DMS79 (cell line): ENCODE measurements around the gene MAML3.

Experiments used
- DNase-seq: peaks from one replicate; lab custom pipeline; 2025; lab: John Stamatoyannopoulos, UW

The MAML3 gene

DNA sequence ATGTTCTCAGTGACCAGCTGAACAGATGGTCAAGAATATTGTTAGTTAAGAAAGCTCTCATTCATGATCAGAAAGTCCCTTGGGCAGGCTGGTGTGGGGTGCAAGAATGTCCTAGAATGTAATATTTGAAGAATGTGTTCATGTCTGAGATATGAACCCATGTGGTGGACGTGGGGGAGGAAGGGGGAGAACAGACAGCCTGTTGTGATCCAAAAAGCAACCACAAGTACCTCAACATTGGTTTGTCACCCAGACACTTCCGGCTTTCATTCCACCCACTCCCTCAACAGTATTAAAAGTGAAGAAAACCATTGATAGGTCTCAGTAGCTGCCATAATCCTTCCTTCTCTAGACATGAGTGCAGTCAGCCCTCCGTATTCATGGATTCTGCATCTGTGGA lies 82.2 kb downstream of the MAML3 start:
- no peak for DNase-seq

DNA sequence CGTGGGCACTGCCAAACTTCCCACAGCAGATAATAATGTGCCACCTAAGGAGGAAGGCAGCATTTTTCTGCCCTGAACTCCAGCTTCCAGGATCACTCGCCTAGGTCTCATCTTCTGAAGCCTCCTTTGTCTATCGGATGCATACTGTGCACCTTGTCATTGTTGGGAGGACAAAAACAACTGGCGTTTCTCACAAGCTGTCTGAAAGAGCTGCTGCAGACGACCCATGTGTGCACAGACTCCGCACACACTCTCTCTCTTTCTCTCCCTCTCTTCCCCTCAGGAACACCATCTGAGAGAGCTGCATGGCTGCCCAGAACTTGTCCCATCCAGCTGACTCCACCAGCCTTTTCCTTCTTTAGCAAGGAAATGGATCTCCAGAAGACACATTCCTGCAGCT lies 83.0 kb downstream of the MAML3 start:
- no peak for DNase-seq

DNA sequence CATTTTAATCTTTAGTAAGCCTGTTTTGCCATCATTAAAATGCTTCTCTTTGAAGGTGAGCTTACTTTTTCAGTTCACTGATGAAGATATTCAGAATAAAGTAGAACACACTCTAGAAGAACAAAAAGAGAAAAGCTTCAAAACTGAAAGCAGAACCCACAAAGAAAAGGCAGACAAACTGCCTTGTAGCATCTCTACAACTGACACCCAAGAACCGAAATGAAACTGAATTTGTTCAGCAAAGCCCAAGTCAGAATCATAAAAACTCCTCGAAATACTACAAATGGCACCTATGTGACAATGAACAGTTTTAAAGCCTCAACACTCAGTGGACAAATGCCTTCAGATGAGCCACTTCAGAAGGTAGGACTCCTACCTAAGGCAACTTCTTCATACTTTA lies 83.6 kb downstream of the MAML3 start:
- no peak for DNase-seq

DNA sequence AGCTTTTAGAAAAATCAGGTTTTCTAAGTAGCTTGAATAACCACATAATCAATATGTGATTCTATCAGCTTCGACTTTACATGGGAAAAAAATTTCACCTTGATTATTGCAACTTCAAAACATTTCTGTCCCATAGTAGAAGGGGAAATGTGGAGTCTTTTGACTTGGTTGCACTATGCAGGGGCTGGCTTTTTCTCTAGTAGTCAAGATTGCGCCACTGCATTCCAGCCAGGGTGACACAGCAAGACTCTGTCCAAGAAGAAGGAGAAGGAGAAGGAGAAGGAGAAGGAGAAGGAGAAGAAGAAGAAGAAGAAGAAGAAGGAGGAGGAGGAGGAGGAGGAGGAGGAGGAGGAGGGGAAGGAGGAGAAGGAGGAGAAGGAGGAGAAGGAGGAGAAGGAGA lies 84.9 kb downstream of the MAML3 start:
- no peak for DNase-seq

DNA sequence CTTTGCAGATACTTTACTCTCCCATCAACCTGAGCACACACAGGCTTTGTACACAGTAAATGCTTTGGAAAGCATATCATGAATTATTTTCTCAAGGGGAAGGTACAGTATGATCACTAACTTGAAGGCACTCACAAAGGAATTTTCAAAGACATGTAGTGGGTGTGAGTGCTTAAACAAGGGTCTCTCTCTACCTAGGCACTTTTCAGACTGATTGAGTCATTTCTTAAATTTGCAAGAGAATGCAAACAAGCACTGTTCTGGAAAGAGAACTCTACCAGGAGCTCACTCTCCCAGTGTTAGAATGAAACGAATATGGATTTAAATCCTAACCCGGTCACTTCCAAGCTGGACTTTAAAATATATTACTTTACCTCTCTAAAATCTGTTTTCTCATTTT lies 85.7 kb downstream of the MAML3 start:
- no peak for DNase-seq

DNA sequence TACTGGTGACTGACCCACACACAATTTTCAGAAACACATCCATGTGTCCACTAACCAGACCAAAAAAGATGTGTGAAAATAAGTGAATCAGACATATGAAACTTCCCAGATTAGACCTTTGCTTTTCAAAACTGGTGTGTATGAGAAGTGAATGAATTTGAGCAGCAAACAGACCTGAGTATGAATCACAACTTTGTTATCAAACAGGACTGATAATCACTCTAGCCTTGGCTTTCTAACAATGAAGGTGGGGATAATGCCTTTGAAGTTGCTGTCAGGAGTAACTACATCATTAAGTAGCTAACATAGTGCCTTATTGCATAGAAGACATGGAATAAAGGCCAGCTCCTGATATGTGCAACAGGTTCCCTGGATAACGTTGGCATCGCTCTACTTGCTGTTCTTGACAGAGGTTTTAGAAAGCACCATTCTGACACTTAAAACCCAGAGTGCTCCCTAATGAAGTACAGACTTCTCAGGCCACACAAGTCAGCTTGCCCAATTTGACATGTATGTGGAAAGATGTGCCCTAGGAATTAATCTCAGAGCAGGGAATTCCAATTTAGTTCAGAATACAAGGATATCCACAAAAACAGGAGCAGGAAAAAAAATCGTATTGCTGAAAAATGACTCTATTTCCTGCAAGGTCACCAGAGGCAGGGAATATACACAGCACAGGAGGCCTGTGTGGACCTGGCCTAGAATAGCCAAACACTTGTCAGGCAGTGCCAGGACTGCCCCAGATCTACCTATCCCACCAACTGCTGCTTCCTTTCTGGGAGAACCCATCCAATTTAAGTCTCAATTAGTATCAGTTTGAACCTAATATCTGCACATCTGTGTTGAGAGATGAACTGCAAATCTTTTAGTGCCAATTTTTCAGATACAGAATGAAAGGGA lies 87.7 kb downstream of the MAML3 start:
- DNase-seq = no peak

DNA sequence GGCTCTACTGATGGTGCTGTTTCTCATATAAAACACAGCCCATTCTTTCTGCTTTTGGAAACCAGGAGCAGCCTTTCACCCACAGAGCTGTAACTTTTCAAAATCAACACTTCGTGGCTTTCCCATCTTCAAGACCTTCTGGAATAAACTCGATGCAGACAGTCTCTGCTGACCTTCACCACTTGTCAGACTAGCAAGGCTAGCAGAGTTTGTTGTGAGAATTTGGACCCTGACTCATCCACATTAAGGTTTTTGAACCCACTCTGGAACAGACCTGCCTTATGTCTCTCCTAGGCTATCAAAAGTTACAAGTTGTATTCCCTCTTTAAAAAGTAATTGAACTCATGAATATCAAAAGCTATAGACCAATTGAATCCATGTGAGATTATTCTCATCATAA lies 88.6 kb downstream of the MAML3 start:
- DNase-seq = no peak

DNA sequence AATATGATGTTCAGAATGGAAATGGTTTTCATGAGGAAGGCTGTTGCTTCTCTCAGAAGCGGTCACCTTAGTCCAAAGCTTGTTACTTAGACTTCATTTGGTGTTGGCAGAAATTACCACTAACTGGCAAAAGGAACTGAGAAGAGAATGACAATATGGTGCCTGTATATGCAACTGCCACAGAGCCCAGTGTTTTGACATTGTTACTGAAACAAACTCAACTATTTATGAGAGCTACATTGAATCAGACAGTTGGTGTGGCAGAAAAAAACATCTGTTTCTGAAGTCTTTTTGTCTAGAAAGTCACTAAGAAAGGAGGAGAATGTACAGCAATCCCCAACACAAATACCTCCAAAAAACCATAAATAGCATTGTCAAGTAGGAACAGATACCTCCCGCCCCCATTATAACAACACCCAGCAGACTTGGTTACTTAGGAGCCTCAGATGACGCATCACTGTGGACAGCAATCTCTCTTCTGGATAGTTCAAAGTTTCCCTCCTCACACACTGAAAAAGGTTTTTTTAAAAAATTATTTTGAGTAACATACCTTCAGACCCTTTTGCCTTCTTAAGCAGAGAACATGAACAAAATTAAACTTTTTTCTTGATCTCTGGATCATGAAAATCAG lies 92.2 kb downstream of the MAML3 start:
- DNase-seq = no peak

DNA sequence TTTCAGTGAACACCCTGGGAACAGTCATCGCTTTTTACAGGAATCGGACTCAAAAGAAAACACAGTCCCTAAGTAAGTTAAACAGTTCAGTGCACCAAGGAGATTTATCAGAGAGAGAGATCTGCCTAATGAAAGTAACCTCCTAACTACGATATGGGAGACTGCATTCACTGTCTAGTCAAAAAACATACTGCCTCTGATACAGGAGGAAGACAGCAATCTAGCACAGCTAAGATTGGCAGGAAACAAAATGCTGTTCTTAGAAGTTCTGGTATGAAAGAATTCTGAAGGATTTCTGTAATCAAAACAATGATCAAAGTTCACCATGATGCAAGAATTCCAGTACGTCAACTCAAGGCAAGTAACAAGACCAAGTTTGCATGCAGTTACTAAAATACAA lies 92.8 kb downstream of the MAML3 start:
- no peak for DNase-seq

DNA sequence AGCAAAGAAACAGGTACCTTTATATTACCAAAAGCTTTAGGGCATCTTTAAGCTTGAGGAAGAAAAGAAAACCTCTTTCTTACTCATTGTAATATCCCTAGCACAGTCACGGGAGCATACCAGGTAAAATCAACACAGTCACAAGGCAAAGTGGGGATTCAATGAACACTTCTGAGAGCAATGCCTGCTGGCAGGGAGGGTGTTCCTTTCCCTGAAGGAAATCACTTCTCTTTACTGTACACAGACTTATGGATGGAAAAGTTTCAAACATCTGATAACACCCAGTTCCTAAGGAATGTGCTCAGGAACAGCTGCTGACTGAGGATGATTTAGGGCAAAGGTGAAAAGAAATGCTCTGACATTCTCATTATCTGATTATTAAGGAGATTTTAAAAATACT lies 94.8 kb downstream of the MAML3 start:
- no peak for DNase-seq

DNA sequence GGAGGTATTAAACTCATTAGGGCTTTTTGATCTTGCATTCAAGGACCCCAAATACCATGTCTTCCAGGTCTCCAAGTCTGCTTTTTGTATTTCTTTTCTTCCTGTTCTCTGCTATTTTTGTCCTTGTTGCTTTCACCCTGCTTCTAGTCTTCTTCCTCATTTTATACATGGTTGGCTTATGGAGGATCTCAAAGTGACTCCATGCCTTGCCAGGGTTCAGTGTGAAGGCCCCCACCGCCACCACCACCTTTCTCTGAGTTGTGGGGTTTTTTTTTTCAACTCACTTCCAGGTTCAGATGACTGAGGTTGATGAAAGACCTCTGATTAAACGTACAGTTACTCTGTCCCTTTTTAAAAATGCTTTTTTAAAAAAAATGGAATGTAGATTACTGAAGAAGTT lies 96.3 kb downstream of the MAML3 start:
- DNase-seq = no peak

DNA sequence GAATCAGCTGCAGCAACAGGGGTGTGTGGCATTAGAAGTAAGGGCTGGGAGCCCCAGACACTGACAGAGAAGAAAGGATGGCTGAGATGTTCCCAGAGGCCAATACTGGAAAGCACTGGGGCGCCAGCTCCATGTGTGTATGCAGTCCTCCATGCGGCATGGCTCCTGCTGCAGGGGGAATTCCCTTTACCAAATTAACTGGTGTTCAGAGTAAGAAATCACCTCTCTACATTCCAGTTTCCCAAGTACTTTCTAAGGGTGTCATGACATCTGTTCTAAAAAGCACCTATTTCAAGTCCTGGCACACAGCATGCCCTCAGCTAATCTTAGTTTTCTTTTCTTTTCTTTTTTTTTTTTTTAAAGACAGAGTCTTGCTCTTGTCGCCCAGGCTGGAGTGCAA lies 98.0 kb downstream of the MAML3 start:
- no peak for DNase-seq

DNA sequence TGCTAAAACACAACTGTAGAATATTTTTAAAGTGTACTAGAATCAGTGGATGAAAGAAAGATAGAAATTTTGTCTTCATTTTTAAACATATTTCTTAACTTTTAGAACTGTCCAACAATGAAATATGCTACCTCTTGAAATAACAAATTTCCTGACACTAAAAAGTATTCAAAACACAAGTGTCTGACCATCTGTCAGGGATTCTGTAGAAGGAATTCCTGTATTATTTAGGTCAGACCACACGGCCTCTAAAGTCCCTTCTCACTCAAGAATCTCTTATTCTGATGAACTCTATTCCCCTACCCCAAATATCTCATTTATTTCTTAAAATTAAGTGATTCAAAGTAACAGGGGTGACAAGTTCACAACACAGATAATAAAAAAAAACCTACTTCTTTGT lies 99.1 kb downstream of the MAML3 start:
- DNase-seq = no peak

DNA sequence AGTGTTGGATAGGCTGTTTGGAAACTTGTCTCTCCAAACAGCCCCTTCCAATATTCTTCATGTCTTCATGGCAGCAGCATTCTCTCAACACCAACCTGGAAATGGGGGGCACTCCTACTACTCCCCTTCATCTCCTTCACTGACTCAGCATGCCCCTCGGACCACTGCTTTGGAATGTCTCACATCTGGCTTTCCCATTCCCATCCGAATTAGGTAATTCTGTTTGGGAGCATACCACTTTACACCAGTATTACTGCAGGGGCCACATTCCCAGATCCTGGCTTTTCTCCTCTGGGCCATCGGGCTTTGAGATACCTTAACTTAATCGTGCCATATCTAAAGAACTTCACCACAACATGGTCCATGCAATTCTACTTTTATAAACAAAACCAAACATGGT lies 100.8 kb downstream of the MAML3 start:
- no peak for DNase-seq

DNA sequence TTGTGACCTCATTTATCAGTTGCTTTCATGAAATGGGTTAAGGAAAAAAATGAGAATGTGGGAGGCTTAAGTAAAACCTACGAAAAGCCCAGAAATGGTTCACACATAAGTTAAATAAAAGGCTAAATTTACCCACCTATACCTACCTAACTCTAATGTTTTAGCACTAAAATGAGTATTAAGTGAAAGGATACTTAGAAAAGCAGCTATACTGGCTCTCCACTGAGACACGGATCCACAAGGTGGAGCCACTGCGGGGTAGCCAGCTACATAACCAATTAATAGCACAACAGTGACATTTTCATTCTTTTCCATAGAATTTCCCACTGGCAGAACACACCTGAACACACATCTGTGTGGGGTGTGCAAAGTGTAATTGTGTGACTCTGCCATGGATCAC lies 101.9 kb downstream of the MAML3 start:
- no peak for DNase-seq

DNA sequence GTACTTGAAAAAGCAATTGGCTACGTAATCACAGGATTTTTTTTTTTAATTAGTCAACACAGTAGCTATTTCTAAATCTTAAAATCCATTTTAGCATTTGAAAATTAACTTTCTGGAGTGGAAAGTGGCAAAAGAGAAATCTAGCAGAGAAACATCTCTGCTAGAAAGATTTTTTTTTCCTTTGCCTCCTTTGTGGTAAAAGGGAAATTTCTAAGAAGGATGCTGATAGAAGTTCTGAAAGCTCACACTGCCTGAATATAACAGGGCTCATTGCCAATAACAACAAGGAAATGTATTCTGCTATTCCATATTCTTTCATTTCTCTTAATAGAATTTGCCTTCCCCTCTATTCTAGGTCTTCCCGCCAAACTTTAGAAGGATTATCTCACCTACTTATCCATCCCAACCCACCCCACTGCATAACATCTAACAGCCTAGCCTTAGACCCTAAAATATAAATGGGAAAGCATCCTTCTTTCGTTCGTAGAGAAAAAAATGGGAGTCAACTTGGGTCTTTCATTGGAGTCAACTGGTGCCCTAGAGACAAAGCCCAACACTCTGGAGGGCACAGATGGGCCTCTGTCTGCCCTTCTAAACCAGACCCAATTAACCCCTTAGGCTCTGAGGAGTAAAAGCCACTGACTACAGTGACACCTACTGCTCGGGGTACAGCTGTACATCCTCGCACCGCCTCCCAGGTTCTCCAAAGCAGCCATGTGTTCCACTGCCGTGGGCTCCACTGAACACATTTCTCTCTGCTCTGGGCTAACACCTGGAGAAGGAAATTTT lies 103.9 kb downstream of the MAML3 start:
- no peak for DNase-seq

DNA sequence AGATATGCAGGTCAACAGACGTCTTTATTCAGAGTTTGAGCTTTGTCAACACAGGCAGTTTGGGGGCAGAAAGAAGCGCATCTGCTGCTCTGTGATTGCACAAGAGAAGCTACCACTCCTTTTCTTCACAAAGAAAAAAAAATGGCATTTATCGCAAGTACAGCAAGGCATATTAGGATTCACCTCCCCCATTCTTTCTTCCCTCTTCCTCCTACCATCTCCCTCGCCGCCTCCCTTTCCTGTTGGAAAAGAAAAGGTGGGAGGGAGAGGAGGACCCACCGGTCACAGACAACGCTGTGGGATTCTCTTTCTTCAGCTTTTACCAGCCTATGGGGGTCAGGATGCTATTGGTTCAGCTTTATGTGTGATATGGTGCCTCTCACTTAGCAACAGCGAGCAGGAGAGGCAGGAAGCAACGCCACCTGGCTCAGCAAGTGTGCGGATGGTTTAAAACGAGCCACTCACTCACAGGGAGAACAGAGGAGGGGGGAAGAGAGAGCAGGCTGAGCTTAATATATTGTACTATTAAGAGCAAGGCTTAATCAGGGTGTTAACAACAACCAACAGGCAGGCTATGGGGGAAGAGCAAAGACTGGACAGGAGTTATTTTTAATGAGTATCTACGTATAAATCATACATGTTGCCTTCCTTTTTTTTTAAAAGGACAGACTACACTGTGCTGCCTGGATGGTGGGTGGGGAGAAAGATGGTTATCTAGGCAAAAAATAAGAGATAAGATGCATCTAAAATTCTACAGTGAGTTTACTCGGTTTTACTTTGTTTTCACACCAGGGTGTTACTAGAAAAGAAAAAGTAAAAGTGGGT lies 104.7 kb downstream of the MAML3 start:
- DNase-seq = peak; percentile 75

DNA sequence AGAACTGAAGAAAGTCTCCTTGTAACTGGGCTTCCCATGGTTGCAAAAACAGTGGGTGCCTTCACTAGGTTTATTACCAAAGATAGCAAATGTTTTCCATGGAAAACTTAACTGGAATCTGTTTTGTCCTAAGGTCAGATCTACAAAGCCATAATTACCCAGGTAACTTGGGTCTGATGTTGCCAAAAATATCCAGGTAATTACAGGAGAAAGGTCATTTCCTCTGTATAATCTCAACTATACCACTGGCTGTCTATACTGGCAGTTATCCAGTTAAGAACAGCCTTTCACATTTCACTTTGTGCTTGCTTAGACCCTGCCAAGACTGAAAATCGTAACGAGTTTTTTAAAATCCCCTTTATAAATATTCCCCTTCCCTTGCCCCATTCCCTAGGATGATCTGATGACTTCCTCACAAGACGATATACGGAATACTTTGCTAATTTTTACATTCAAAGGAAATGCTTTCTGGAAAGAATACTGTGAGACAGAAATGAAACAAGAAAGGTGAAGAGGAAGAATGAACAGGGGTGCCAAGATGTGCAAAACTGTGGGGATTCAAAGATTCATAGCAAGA lies 105.5 kb downstream of the MAML3 start:
- DNase-seq = no peak

DNA sequence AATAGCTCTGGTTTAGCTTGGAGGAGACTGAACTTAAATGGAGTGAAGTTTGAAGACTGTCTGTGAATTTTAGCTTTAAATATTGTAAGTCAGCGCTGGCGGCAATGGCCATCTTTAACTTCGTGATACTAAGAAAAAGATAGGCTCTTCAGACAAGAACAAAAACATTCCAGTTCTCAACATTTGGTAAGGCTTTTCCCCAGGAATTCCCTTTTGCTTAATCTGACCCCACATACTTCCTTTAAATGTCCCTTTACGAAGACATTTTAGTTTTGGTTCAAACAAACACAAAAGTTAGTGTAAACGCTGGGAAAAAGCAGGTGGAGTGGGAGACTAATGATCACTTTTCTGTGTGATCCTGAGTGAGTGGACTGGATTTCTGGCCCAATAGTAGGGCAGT lies 106.2 kb downstream of the MAML3 start:
- DNase-seq = no peak

DNA sequence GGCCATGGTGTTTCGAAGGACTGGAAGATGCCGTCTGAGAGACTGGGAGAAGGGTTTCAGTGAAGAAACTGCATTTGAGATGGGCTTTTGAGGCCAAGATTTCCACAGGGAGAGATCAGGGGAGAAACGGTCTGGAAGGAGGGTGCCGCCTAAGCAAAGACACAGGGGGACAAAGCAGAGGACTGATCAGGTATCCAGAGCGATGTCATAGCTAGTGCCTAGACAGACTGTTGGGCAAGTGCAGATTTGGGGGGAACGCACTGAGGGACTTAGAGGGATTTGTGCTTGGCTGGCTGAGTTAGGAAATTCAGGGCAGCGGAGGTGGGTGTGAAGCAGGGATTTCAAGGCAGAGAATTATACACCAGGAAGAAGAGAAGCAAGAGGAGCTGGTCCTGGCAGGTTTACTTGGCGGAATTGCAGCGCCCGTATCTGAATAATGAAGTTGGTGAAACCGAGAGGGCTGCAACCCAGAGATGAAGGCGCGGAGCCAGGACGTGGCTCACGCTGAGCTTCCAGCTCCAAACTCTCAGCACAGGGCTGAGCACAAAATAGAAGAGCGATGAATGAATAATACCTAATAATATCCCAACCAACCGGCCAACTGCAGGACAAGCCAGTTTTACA lies 106.9 kb downstream of the MAML3 start:
- no peak for DNase-seq

DNA sequence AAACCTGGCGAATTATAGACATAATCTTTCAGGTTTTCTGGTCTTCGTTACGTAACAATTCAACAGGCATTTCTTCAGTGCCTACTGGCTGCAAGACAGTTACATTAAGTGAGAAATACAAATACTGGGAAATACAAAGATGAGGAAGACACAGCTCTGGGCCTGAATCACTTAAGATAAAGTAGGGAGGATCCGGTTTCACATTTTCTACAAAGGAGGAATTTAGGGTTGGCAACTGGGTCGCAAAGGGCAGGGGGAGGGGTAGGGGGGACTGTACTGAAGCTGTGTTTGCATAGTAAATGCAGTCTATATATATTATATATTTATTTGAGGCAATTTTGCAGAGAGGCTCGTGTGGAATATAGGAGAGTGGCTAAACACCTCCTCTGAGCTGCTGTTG lies 107.4 kb downstream of the MAML3 start:
- DNase-seq = no peak
